Suprapubic skin (tissue), 4 donors: ENCODE results near the gene SYTL1.

Source experiments
- EP300 ChIP-seq: sonication (generic); formaldehyde crosslinking; IDR thresholded peaks from one replicate; pipeline ENCODE4 v1.6.1; 2017; ENCODE audit warnings: antibody characterized with exemption
- POLR2A ChIP-seq, 2 donors: fragments of 450-650 bp; IDR thresholded peaks; one replicate each; pipeline ENCODE4 v1.6.1; 2017; ENCODE audit warnings: antibody characterized with exemption in 2 of 2, mild to moderate bottlenecking in 2 of 2, moderate library complexity in 2 of 2
- POLR2AphosphoS5 ChIP-seq, 3 donors: sonication (generic); formaldehyde crosslinking; IDR thresholded peaks; one replicate each; pipeline ENCODE4 v1.6.1; 2017; ENCODE audit warnings: antibody characterized with exemption in 3 of 3
- TF ChIP-seq, protein P1 (sequence below), 2 donors: fragments of 200-600 bp in 1 of 2; fragments of 450-650 bp in 1 of 2; sonication (generic) in 1 of 2; IDR thresholded peaks; one replicate each; pipeline ENCODE4 v1.5.1; 2016 to 2019; ENCODE audit warnings: antibody characterized with exemption in 2 of 2, mild to moderate bottlenecking in 1 of 2, moderate library complexity in 1 of 2

DNA sequence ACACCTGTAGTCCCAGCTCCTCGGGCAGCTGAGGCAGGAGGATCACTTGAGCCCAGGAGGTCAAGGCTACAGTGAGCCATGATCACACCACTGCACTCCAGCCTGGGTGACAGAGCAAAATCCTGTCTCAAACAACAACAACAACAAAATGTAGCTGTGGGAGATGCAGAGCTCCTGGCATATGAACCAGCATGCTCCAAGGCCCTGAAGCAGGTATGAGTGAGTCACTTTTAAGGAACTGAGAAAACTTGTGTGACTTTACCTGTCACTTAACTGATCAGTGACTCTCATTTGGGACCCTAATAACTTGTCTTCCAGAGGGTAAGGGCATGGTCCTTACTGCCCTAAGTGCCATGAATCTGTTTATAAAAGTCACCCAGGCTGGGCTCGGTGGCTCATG lies 39.2 kb upstream of the SYTL1 start:
- TF ChIP-seq, protein P1, sequence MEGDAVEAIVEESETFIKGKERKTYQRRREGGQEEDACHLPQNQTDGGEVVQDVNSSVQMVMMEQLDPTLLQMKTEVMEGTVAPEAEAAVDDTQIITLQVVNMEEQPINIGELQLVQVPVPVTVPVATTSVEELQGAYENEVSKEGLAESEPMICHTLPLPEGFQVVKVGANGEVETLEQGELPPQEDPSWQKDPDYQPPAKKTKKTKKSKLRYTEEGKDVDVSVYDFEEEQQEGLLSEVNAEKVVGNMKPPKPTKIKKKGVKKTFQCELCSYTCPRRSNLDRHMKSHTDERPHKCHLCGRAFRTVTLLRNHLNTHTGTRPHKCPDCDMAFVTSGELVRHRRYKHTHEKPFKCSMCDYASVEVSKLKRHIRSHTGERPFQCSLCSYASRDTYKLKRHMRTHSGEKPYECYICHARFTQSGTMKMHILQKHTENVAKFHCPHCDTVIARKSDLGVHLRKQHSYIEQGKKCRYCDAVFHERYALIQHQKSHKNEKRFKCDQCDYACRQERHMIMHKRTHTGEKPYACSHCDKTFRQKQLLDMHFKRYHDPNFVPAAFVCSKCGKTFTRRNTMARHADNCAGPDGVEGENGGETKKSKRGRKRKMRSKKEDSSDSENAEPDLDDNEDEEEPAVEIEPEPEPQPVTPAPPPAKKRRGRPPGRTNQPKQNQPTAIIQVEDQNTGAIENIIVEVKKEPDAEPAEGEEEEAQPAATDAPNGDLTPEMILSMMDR (IDR thresholded peaks at IDR 0.05), result no peak
- TF ChIP-seq EP300 (no peak), POLR2A (IDR thresholded peaks at IDR 0.05) (no peak), POLR2AphosphoS5 (IDR thresholded peaks at IDR 0.05) (no peak)
